Measurements from ENCODE around the gene WNT7B. TPM values are rescaled to one million over a fixed set of nuclear protein-coding genes. Genes with fewer than 3 reads are reported as not detected.

The WNT7B gene
- polyA plus RNA-seq, 3 donors from 2014 or later: not detected

DNA sequence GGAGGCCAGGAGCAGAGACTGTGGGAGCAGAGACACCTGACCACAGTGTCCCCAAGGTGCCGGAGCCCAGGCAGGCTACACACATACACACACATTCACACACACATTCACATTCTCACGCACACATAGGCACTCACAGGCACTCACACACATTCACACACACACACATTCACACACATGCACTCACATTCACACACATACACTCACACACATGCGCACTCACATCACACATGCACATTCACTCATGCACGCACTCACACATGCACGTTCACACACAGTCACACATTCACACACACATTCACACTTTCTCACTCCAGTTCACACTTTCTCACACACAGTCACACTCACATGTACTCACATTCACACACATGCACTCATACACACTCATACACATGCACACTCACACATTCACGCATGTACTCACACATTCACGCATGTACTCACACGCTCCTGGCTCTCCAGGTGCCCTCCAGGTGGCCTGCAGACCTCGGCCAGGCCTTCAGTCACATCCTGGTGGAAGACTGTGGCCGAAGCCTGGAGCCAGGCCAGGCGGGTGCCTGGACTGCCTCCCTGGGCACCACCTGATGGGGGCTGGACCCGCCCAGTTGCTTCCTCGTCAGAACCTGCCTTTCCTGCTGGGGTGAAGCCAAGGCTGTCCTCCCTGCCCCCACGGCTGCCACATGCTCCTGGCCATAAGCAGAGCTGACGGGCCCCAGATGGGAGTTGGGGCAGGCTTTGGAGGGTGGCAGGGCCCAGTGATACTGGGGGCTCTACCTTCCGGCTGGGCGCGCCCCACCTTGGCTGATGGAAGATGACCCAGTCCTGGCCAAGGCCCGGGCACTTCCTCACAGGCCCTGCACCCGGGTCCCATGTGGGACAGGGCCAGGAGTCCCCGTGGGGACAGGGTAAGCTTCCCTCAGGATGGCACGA, 89.5 kb downstream of the WNT7B start:
- peaks cover 3 to 9% (median 4%) of the 10 kb centered on the region in 3 donors for H3K27me3 Mint-ChIP-seq (ENCODE audit: low read depth in 3 of 3)
- H3K4me3 Mint-ChIP-seq: no peak overlapping the region
- no peak for DNase-seq

DNA sequence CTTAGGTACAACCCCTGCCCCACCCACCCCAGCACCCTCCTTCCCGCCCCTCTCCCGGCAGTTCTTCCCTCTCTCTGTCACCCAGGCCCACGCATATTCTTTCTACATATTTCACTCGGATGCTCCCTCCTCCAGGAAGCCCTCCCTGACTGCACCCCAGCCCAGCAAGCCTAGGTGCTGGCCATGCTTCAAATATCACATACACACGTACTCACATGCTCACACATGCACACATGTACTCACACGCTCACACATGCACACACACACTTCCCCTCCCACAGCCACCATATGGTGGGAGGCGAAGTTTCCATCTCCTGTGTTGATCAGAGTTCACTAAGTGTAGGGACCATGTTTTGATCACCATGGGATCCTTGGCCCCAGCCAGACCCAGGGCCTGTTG, 90.4 kb downstream of the WNT7B start:
- H3K4me1 Mint-ChIP-seq: no peaks in the 10 kb centered on the region
- H3K36me3 Mint-ChIP-seq: no peaks in the 10 kb centered on the region
- no peak for DNase-seq
- no peaks in the 10 kb centered on the region for H3K9me3 Mint-ChIP-seq
- no peak overlapping the region for H3K4me3 Mint-ChIP-seq
- H3K27ac Mint-ChIP-seq: no peak overlapping the region
- peaks cover 3 to 7% (median 7%) of the 10 kb centered on the region in 3 donors for H3K27me3 Mint-ChIP-seq (ENCODE audit: low read depth in 3 of 3)

More for the DNA sequence above, 89.5 kb downstream of the WNT7B start:
- H3K27ac Mint-ChIP-seq: no peak overlapping the region
- no peaks in the 10 kb centered on the region for H3K4me1 Mint-ChIP-seq
- no peaks in the 10 kb centered on the region for H3K9me3 Mint-ChIP-seq
- H3K36me3 Mint-ChIP-seq: no peaks in the 10 kb centered on the region

DNA sequence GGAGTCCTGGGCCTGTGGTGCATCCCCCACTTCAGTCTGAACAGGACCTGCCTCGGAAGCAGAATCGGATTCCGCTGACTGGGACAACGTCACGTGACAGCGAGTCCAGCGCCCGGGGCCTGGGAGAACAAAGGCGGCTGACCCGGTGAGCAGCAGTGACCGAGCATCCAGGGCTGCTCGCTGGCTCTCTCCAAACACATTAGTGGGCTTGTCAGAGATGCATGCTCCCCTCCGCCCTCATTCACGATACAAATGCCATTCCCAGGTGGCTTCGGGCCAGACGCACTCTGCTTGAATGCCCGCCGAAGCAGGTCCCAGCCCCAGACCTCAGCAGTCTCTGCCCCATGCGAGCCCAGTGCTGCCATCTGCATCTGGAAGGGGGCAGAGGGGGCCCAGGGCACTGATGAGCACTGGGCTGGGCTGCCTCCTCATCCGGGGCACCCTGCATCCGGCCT, 91.0 kb downstream of the WNT7B start:
- H3K27ac Mint-ChIP-seq: no peak overlapping the region
- no peak overlapping the region for H3K4me3 Mint-ChIP-seq
- no peaks in the 10 kb centered on the region for H3K36me3 Mint-ChIP-seq
- peaks cover 3 to 7% (median 7%) of the 10 kb centered on the region in 3 donors for H3K27me3 Mint-ChIP-seq (ENCODE audit: low read depth in 3 of 3)
- no peaks in the 10 kb centered on the region for H3K9me3 Mint-ChIP-seq
- no peak for DNase-seq
- no peaks in the 10 kb centered on the region for H3K4me1 Mint-ChIP-seq

DNA sequence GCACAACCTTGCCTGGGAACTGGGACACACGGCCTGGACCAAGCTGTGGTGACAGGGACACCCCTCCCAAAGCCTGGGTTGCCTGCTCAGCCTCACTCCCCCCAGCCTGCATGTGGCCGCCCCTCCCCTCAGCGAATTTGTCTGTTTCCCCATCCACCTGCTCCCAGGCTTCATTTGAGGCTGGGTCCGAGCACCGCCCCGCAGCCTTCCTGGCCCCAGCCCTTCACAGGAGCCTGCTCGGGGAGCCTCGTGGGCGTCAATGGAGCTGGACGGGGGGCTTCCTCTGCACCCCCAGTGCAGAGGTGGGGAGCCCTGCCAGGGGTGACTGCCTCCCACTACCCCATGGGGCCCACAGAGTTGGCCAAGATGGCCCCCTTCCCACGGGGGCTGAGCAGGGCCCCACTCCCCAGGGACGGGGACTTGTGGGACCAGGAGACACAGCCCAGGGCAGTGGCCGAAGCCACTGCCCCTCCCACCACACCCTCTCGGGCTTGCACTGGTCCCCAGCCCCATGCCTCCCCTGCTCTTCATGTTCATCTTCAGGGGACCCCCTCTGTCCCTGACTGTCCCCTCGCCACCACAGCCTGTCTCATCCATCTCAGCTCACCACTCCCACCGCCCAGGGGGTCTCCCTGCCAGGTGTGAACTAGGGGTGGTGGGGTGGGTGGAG, 91.7 kb downstream of the WNT7B start:
- Mint-ChIP-seq H3K36me3 (no peaks in the 10 kb centered on the region), H3K4me1 (no peaks in the 10 kb centered on the region), H3K27me3 (ENCODE audit: low read depth in 3 of 3) (peaks cover 5 to 9% (median 7%) of the 10 kb centered on the region in 3 donors), H3K4me3 (no peak overlapping the region), H3K9me3 (no peaks in the 10 kb centered on the region), H3K27ac (no peak overlapping the region)
- no peak for DNase-seq

DNA sequence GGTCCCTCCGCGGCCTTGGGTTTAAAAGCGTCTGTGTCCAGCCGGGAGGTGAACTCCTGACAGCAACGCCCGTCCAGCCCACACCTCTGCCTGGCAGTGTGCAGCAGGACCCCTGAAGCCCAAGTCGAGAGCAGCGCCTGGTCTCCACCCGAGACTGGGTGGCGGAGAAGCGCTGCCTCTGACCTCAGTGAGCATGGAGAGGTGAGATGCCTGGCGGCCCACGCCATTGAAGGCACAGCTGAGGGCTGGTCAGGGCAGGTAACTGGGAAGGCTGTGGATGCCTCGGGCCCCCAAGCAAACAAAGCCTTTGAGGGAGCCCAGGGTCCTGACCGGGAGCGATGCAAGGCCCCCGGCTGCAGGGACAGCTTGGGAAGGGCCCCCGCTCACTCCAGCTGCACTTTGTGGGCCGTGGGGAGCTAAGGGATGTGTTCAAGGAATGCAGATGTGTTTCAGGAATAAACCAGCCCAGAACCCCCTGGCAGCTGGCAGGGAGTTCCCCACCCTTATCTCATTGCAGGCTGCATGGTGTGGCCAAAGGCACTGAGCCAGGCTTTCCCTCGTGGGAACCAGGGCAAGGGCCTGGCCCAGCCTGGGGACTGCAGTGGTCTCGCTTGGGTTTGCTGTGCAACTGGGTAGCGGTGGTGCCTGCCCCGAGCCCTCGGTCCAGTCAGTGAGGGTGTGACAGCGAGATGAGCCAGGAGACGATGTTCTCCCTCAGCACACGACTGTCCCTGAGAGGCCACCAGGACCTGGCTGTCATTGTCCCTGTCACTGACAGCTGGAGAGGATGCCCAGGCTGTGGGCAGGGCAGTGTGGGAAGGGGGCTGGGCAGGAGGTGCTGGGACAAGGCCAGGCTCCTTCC, 92.5 kb downstream of the WNT7B start:
- Mint-ChIP-seq H3K27me3 (ENCODE audit: low read depth in 3 of 3) (peaks cover 8 to 10% (median 9%) of the 10 kb centered on the region in 3 donors), H3K4me1 (no peaks in the 10 kb centered on the region), H3K4me3 (no peak overlapping the region), H3K27ac (no peak overlapping the region), H3K9me3 (no peaks in the 10 kb centered on the region), H3K36me3 (no peaks in the 10 kb centered on the region)
- DNase-seq: no peak

DNA sequence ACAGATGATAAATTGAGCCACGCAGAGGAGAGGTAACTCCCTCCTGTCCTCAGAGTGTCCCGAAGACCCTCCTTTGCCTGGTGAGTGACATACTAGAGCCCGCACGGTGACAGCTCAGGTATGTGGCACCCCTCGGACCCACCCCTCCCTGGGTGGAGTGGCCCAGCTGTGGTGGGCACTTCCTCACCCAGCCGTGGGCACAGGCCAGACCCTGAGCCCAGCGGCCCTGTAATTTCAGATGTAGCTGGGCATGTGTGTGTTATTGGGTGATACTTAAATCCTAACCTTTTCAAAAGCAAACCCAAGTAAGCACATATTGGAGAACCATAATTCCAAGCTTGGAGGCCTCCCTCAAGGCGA, 93.2 kb downstream of the WNT7B start:
- no peak overlapping the region for H3K4me3 Mint-ChIP-seq
- DNase-seq: no peak
- no peaks in the 10 kb centered on the region for H3K4me1 Mint-ChIP-seq
- peaks cover 8 to 10% (median 9%) of the 10 kb centered on the region in 3 donors for H3K27me3 Mint-ChIP-seq (ENCODE audit: low read depth in 3 of 3)
- no peak overlapping the region for H3K27ac Mint-ChIP-seq
- no peaks in the 10 kb centered on the region for H3K36me3 Mint-ChIP-seq
- H3K9me3 Mint-ChIP-seq: no peaks in the 10 kb centered on the region

DNA sequence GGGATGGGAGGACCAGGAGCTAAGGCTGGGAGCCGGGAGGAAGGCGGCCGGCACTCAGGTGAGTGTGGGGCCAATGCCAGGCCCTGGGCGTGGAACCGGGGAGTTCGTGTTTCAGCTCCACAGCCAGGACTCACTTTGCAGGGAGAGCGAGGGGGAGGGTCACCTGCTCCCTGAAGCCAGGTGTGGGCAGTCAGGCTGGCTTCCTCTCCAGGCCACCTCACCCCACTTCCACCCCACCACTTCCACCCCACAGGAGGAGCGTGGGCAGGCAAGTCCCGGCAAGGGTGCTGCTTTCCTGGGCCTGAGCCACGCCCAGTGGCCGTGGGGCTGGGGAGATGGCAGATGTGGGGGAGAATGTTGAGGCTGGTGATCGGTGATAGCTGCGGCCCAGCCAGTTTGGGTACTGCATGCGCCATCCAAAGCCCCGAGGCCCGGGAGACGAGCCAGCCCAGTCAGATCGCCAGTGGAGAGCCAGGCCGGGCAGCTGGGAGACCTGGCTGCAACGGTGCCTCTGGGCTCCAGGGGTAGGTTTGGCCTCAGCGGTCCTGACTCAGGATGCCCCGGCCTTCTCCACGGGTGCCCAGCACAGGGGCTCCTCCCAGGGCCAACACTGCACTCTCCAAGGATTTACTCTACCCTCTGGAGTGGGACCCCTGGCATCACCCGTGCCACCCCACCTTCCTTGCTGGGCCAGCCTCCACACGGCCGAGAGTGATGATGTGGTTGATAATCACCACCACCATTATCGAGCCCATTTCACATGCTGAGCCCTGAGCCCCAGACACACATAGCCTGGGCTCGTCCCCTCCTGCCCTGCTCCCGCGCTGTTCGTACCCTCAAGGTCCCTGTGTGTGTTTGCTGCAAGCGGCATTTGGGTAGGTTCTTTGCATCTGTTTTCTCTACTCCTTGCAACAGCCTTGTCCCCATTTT, 93.8 kb downstream of the WNT7B start:
- Mint-ChIP-seq H3K4me1 (no peaks in the 10 kb centered on the region), H3K9me3 (no peaks in the 10 kb centered on the region), H3K27me3 (ENCODE audit: low read depth in 3 of 3) (peaks cover 7 to 9% (median 8%) of the 10 kb centered on the region in 3 donors), H3K36me3 (no peaks in the 10 kb centered on the region), H3K4me3 (no peak overlapping the region), H3K27ac (no peak overlapping the region)
- no peak for DNase-seq

DNA sequence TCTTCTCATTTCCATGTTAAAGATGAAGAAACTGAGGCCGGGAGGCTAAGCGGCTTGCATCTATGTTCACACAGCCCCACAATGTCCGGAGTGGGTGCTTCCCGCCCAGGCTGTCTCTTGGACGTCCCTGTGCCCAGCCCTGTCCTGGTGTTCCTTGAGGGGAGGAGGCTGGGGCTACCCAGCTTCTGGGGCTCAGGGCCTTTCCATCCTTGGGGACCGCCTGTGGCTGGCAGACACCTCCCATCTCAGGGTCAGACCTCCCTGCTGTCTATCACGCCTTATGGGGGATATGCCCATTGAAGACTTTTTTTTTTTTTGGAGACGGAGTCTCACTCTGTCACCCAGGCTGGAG, 95.5 kb downstream of the WNT7B start:
- Mint-ChIP-seq H3K36me3 (no peaks in the 10 kb centered on the region), H3K9me3 (peaks cover 0 to 2% (median 0%) of the 10 kb centered on the region in 6 donors), H3K27me3 (ENCODE audit: low read depth in 3 of 3) (peaks cover 5 to 9% (median 8%) of the 10 kb centered on the region in 3 donors), H3K4me1 (no peaks in the 10 kb centered on the region), H3K4me3 (no peak overlapping the region), H3K27ac (no peak overlapping the region)
- DNase-seq: no peak

DNA sequence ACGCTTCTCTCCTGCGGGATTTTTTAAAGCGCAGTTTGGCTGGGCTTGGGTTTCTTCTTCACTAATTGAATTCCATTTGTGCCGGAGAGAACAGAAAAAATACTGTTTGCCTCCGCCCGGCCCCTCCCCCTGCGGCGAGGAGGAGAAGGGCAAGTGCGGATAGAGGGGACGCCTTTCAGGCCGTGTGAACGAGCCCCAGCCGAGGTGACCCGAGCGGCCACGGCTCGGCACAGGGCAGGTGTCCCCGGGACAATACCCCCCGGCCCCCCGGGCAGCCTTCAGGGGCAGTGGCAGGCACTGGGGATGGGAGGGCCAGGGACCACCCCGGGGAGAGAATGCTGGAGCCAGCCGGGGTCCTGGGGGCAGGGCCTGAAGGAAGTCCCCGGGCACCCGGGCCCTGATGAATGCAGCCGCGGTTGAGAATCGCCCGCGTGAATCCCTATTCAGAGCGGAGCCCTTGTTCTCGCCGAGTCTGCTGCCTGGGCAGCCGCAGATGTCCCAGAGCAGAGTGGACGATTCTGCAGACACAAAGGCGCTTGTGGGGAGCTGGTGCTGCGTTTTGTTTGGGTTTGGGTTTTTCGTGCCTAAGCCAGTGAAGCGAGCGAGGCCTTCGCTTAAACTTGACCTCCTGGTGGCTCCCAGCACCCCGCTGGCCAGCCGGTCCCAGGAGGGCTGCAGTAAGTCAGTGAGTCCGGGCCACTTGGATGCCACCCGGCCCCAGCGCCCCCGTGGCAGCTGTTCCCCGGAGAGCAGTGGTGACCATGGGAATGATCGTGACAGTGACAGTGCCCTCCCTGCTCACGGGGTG, 96.0 kb downstream of the WNT7B start:
- Mint-ChIP-seq H3K27ac (no peak overlapping the region), H3K9me3 (peaks cover 0 to 2% (median 0%) of the 10 kb centered on the region in 6 donors), H3K4me3 (no peak overlapping the region), H3K4me1 (no peaks in the 10 kb centered on the region), H3K36me3 (no peaks in the 10 kb centered on the region), H3K27me3 (ENCODE audit: low read depth in 3 of 3) (peaks cover 5 to 9% (median 8%) of the 10 kb centered on the region in 3 donors)
- no peak for DNase-seq

DNA sequence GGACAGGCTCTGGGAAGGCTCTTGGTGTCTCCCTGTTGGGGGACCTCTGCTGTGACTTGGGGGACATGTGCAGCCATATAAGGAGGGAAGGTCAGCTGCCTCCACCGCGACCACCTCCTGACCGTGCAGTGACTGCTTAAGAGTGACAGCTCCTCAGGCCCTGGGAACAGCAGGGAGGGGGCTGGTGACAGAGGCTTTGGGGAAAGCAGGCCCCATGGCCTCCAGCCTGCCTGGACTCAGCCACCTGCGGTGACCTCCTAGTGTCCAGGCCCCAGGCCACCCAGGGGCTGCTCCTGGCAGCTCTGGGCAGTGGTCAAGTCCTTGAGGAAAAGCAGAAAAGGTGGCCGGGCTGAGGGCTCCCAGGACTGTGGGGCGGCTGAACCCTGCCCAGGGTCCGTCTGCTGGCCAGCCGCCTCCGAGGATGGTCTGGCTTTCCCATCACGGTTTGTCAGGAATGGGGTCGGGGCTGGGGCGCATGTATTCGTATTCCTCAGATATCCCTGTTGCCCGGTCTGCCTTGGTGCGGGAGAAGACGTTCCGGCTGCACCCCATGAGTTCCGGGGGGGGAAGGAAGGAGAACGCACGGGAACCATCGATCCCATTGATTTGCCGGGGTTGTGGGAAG, 96.8 kb downstream of the WNT7B start:
- H3K4me1 Mint-ChIP-seq: no peaks in the 10 kb centered on the region
- peaks cover 5 to 9% (median 8%) of the 10 kb centered on the region in 3 donors for H3K27me3 Mint-ChIP-seq (ENCODE audit: low read depth in 3 of 3)
- no peak overlapping the region for H3K4me3 Mint-ChIP-seq
- no peaks in the 10 kb centered on the region for H3K36me3 Mint-ChIP-seq
- no peak for DNase-seq
- H3K9me3 Mint-ChIP-seq: peaks cover 0 to 2% (median 0%) of the 10 kb centered on the region in 6 donors
- no peak overlapping the region for H3K27ac Mint-ChIP-seq

DNA sequence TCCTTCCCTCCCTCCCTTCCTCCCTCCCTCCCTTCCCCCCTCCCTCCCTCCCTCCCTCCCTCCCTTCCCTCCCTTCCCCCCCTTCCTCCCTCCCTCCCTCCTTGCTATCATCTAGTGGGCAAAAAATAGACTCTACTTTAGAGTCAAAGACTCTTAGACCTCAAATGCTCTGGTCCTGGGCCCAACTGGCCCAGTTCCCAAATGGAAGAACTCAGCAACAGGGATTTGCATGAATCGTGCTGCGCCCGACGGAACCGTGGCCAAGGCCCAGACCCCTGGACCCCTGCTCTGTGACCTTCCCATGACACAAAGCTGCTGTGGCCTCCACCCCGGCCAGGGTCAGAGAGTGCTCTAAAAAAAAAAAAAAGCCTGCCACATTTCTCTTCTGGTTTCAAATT, 97.4 kb downstream of the WNT7B start:
- Mint-ChIP-seq H3K27me3 (ENCODE audit: low read depth in 3 of 3) (peaks cover 5 to 9% (median 8%) of the 10 kb centered on the region in 3 donors), H3K9me3 (peaks cover 0 to 2% (median 0%) of the 10 kb centered on the region in 6 donors), H3K4me1 (no peaks in the 10 kb centered on the region), H3K27ac (no peak overlapping the region), H3K4me3 (no peak overlapping the region), H3K36me3 (no peaks in the 10 kb centered on the region)
- DNase-seq: no peak
